Upper lobe of right lung (tissue), 1 donor: Measurements from ENCODE around the gene PCMT1. TPM values are rescaled to one million over a fixed set of nuclear protein-coding genes. Genes with fewer than 3 reads are reported as not detected.

ENCODE experiments used
- ATAC-seq: fragments of 200-7000 bp; cut with Tn5 transposase; one replicate; pipeline ENCODE4 v1.9.1; 2020; ENCODE audit warnings: mild to moderate bottlenecking, moderate library complexity
- DNase-seq: peaks from one replicate; pipeline ENCODE4 v3.0.0-alpha.2; 2020
- H3K27ac ChIP-seq: fragments of 200-600 bp; one replicate; pipeline ENCODE4 v1.8.0; 2022
- H3K27me3 ChIP-seq: fragments of 200-600 bp; one replicate; pipeline ENCODE4 v1.8.0; 2022; ENCODE audit warnings: mild to moderate bottlenecking
- H3K36me3 ChIP-seq: fragments of 200-600 bp; one replicate; pipeline ENCODE4 v1.8.0; 2022
- H3K4me1 ChIP-seq: fragments of 200-600 bp; one replicate; pipeline ENCODE4 v1.8.0; 2022
- H3K4me3 ChIP-seq: fragments of 200-600 bp; one replicate; pipeline ENCODE4 v1.8.0; 2022; ENCODE audit warnings: mild to moderate bottlenecking
- H3K9me3 ChIP-seq: fragments of 200-600 bp; one replicate; pipeline ENCODE4 v1.8.0; 2022
- intact Hi-C: fragments of 100-400 bp; cut with DNase I; formaldehyde crosslinking; loops from one replicate; pipeline ENCODE4 v1.11.0; 2022
- total RNA-seq: library from RNA; stranded (reverse); fragmentation: NEBNext Ultra II Directional; extraction: Animal tissue kit (Norgen Biotek cat#: 25700); gene quantifications from one replicate; pipeline ENCODE4 v1.2.1, GENCODE V29; 2021
- TF ChIP-seq, protein P1 (sequence below): fragments of 200-600 bp; IDR thresholded peaks from one replicate; pipeline ENCODE4 v1.8.0; 2022; ENCODE audit warnings: antibody characterized with exemption
- donor health status: DM: no; HTN: yes; CAD: no; lungs with severe emphysema.

The PCMT1 gene
- total RNA-seq, 1 donor from 2014 or later, result 69.4 TPM

DNA sequence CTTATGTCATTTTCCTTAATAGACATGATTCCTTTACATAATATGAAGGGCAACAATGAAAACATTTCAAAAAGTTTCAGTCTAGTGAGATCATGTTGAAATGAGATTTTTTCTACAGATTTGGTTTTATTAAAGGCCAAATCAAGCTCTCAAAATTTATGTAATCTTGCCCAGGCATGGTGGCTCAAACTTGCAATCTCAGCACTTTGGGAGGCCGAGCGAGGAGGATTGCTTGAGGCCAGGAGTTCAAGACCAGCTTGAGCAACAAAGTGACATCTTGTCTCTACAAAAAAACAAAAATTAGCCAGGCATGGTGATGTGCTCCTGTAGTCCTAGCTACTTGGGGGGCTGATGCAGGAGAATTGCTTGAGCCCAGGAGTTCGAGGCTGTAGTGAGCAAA, 63.8 kb downstream of the PCMT1 start:
- TF ChIP-seq, protein P1, sequence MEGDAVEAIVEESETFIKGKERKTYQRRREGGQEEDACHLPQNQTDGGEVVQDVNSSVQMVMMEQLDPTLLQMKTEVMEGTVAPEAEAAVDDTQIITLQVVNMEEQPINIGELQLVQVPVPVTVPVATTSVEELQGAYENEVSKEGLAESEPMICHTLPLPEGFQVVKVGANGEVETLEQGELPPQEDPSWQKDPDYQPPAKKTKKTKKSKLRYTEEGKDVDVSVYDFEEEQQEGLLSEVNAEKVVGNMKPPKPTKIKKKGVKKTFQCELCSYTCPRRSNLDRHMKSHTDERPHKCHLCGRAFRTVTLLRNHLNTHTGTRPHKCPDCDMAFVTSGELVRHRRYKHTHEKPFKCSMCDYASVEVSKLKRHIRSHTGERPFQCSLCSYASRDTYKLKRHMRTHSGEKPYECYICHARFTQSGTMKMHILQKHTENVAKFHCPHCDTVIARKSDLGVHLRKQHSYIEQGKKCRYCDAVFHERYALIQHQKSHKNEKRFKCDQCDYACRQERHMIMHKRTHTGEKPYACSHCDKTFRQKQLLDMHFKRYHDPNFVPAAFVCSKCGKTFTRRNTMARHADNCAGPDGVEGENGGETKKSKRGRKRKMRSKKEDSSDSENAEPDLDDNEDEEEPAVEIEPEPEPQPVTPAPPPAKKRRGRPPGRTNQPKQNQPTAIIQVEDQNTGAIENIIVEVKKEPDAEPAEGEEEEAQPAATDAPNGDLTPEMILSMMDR, result no peak
- intact Hi-C loops, result no loop called here
- no peak for DNase-seq
- H3K36me3 ChIP-seq, result peaks cover 24% of the 10 kb centered on the region
- no peaks in the 10 kb centered on the region for H3K27me3 ChIP-seq
- ATAC-seq, result no peak
- no peak overlapping the region for H3K27ac ChIP-seq
- H3K9me3 ChIP-seq, result no peaks in the 10 kb centered on the region
- H3K4me1 ChIP-seq, result no peaks in the 10 kb centered on the region
- H3K4me3 ChIP-seq, result no peak overlapping the region

DNA sequence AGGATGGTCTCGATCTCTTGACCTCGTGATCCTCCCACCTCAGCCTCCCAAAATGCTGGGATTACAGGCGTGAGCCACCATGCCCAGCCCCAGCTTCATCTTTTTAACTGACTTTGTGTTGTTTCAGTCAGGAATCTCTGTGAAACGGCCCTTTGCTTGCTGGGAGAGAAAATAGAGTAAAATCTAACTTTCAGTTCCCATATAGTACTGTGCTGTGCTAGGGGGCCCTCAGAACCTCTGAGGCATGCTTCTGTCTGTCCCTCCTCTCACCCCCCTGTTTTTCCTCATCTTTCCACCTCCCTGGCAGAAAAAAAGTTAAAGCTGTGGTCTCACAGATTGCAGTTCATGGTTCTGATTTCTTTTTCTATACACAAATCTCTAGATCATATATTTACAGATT, 66.2 kb downstream of the PCMT1 start:
- no peaks in the 10 kb centered on the region for H3K9me3 ChIP-seq
- no peak overlapping the region for H3K27ac ChIP-seq
- ATAC-seq (no peak), DNase-seq (no peak)
- intact Hi-C loops, result no loop called here
- H3K4me1 ChIP-seq, result no peaks in the 10 kb centered on the region
- H3K36me3 ChIP-seq, result peaks cover 14% of the 10 kb centered on the region
- no peaks in the 10 kb centered on the region for H3K27me3 ChIP-seq
- TF ChIP-seq, protein P1, result no peak
- H3K4me3 ChIP-seq, result no peak overlapping the region

DNA sequence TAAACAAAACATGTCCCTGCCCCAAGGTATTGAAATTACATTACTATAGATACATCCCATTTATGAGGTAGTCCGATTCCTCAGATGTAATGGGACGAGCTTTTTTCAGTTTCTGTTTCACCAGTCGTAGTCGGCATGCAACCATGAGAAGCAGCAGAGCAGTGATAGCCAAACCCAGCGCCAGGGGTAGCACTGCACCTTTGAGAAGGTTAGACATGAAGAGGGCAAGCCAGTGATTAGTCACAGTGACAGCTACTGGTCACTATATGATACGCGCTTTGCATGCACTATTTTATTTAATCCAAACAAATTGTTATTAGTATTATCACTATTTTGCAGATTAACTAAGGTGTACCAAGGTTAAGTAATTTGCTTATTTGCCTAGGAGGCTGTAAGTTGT, 71.0 kb downstream of the PCMT1 start:
- ATAC-seq (no peak), DNase-seq (no peak)
- intact Hi-C loops, result no loop called here
- TF ChIP-seq, protein P1, result no peak
- Histone ChIP-seq H3K9me3 (no peaks in the 10 kb centered on the region), H3K27me3 (no peaks in the 10 kb centered on the region), H3K4me1 (no peaks in the 10 kb centered on the region), H3K36me3 (peaks cover 10% of the 10 kb centered on the region), H3K27ac (no peak overlapping the region), H3K4me3 (no peak overlapping the region)

DNA sequence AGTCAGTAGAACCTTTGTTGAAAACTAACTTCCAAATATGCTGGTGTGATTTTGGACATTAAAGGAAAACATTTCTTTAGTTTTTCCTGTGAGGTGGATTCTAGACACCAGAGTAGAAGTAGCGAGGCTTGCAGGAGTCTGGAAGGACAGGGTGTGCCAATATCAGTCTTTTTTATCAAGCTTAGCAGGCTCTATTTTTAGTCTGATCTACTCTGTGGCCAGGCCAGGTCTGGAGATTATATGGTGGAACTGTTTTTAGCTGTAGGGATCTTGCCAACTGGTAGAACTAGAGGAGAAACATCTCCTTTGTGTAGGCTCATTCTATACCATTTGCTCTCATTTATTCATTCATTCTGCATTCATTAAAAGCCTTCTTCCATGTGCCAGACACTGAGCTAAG, 72.0 kb downstream of the PCMT1 start:
- ATAC-seq (no peak), DNase-seq (no peak)
- Histone ChIP-seq H3K4me1 (no peaks in the 10 kb centered on the region), H3K27ac (no peak overlapping the region), H3K4me3 (no peak overlapping the region), H3K36me3 (peaks cover 16% of the 10 kb centered on the region), H3K27me3 (no peaks in the 10 kb centered on the region), H3K9me3 (no peaks in the 10 kb centered on the region)
- TF ChIP-seq, protein P1, result no peak
- intact Hi-C loops, result no loop called here

DNA sequence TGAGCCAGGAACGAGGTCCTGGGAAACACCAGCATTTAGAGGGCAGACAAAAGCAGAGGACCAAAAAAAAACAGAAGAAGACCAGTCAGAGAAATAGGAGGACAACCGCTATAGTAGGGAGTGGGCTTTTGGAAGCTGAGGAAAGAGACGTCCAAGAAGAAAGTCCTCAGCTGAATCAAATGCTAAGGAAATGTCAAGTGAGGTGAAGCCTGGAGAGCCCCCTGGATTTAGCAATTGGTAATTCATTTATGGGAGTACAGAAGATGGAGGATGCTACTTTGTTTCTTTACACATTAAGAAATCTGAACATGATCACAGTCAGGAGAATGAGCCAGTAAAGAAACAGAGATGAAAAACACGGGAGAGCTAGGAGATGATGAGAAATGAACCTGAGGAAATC, 73.5 kb downstream of the PCMT1 start:
- intact Hi-C loops, result no loop called here
- TF ChIP-seq, protein P1, result no peak
- Histone ChIP-seq H3K4me3 (no peak overlapping the region), H3K36me3 (peaks cover 16% of the 10 kb centered on the region), H3K27me3 (no peaks in the 10 kb centered on the region), H3K4me1 (no peaks in the 10 kb centered on the region), H3K9me3 (no peaks in the 10 kb centered on the region), H3K27ac (no peak overlapping the region)
- no peak for ATAC-seq
- DNase-seq, result no peak

DNA sequence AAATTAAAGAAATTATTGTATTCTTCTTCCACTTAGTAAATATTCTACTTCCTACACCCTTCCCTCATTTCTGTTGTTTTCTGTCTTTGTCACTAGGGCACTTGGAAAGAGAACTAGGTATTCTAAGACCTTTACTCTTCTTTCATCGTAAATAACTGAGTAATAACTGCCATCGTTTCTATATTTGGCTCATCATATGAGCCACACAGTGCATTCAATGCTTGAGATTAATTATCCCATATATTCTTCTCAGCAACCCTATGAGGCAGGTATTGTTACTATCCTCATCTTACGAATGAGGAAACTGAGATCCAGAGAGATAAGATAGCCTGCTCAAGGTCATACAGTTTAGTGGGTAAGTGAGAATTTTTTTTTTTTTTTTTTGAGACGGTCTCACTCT, 75.8 kb downstream of the PCMT1 start:
- H3K36me3 ChIP-seq, result peaks cover 16% of the 10 kb centered on the region
- TF ChIP-seq, protein P1, result no peak
- DNase-seq (no peak), ATAC-seq (no peak)
- no peak overlapping the region for H3K4me3 ChIP-seq
- H3K27me3 ChIP-seq, result no peaks in the 10 kb centered on the region
- intact Hi-C loops, result no loop called here
- H3K27ac ChIP-seq, result no peak overlapping the region
- H3K4me1 ChIP-seq, result no peaks in the 10 kb centered on the region
- no peaks in the 10 kb centered on the region for H3K9me3 ChIP-seq
